Measurements from ENCODE around the gene AMACR.

- TF ChIP-seq EZH2 (IDR thresholded peaks at IDR 0.05; ENCODE audit: low read depth, unreplicated experiment) (no peak), POLR2AphosphoS5 (IDR thresholded peaks at IDR 0.05; ENCODE audit: low read depth) (no peak)
- TF ChIP-seq, protein P1, sequence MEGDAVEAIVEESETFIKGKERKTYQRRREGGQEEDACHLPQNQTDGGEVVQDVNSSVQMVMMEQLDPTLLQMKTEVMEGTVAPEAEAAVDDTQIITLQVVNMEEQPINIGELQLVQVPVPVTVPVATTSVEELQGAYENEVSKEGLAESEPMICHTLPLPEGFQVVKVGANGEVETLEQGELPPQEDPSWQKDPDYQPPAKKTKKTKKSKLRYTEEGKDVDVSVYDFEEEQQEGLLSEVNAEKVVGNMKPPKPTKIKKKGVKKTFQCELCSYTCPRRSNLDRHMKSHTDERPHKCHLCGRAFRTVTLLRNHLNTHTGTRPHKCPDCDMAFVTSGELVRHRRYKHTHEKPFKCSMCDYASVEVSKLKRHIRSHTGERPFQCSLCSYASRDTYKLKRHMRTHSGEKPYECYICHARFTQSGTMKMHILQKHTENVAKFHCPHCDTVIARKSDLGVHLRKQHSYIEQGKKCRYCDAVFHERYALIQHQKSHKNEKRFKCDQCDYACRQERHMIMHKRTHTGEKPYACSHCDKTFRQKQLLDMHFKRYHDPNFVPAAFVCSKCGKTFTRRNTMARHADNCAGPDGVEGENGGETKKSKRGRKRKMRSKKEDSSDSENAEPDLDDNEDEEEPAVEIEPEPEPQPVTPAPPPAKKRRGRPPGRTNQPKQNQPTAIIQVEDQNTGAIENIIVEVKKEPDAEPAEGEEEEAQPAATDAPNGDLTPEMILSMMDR (conservative IDR thresholded peaks at IDR 0.05; ENCODE audit: low read depth in 2 of 2): no peak
These were observed 37.2 kb upstream of the AMACR start for GRCh38 chr5:34045023-34045422.
